Suprapubic skin (tissue), 3 donors: Measurements from ENCODE around the gene TSPAN17.

Experiments
- CTCF ChIP-seq, 2 donors: fragments of 200-600 bp in 1 of 2; fragments of 450-650 bp in 1 of 2; sonication (generic) in 1 of 2; IDR thresholded peaks; one replicate each; pipeline ENCODE4 v1.5.1; 2016 to 2019; ENCODE audit warnings: antibody characterized with exemption in 2 of 2, mild to moderate bottlenecking in 1 of 2, moderate library complexity in 1 of 2
- EP300 ChIP-seq: sonication (generic); formaldehyde crosslinking; IDR thresholded peaks from one replicate; pipeline ENCODE4 v1.6.1; 2017; ENCODE audit warnings: antibody characterized with exemption
- POLR2A ChIP-seq, 2 donors: fragments of 450-650 bp; IDR thresholded peaks; one replicate each; pipeline ENCODE4 v1.6.1; 2017; ENCODE audit warnings: antibody characterized with exemption in 2 of 2, mild to moderate bottlenecking in 2 of 2, moderate library complexity in 2 of 2

- no peak for TF ChIP-seq CTCF (IDR thresholded peaks at IDR 0.05)
- TF ChIP-seq EP300: no peak
- no peak for TF ChIP-seq POLR2A (IDR thresholded peaks at IDR 0.05)
These were observed 32.3 kb upstream of the TSPAN17 start for GRCh38 chr5:176614805-176615478.
